ENCODE results near the gene ANO4.
"Not testable (repeated sequence)": the region's sequence is repeated elsewhere in the genome, so short reads cannot be mapped to it uniquely, and the experiment has no call there.

The ANO4 gene

GRCh38 chr12:100954118-100954517, 159.5 kb downstream of the ANO4 start:
- DNase-seq = no peak

- DNase-seq = no peak
These were observed 160.6 kb downstream of the ANO4 start for GRCh38 chr12:100955139-100955538.

GRCh38 chr12:100956311-100956852, 161.8 kb downstream of the ANO4 start:
- no peak for DNase-seq

- DNase-seq = no peak
These were observed 164.9 kb downstream of the ANO4 start for GRCh38 chr12:100959481-100959880.

GRCh38 chr12:100962086-100962712, 167.6 kb downstream of the ANO4 start:
- no peak for DNase-seq

- DNase-seq = no peak
These were observed 168.8 kb downstream of the ANO4 start for GRCh38 chr12:100963381-100963780.

- DNase-seq = no peak
These were observed 169.5 kb downstream of the ANO4 start for GRCh38 chr12:100964028-100964427.

GRCh38 chr12:100967189-100967588, 172.6 kb downstream of the ANO4 start:
- no peak for DNase-seq

- DNase-seq = no peak
These were observed 176.3 kb downstream of the ANO4 start for GRCh38 chr12:100970894-100971293.

GRCh38 chr12:100972121-100972520, 177.5 kb downstream of the ANO4 start:
- DNase-seq = no peak

GRCh38 chr12:100974341-100974740, 179.8 kb downstream of the ANO4 start:
- DNase-seq = no peak

- no peak for DNase-seq
These were observed 180.2 kb downstream of the ANO4 start for GRCh38 chr12:100974747-100975146.

GRCh38 chr12:100976735-100977134, 182.2 kb downstream of the ANO4 start:
- DNase-seq = no peak

- no peak for DNase-seq
These were observed 186.3 kb downstream of the ANO4 start for GRCh38 chr12:100980856-100981255.

GRCh38 chr12:100982511-100983183, 188.1 kb downstream of the ANO4 start:
- DNase-seq = no peak

GRCh38 chr12:100984796-100985195, 190.2 kb downstream of the ANO4 start:
- no peak for DNase-seq

- DNase-seq = no peak
These were observed 192.3 kb downstream of the ANO4 start for GRCh38 chr12:100986595-100987547.

GRCh38 chr12:100987552-100988521, 193.3 kb downstream of the ANO4 start:
- DNase-seq = peak; percentile 52

GRCh38 chr12:100989509-100989908, 194.9 kb downstream of the ANO4 start:
- DNase-seq = not testable (repeated sequence)

- DNase-seq = no peak
These were observed 196.5 kb downstream of the ANO4 start for GRCh38 chr12:100991102-100991501.

- no peak for DNase-seq
These were observed 197.6 kb downstream of the ANO4 start for GRCh38 chr12:100992194-100992593.

GRCh38 chr12:100993916-100994450, 199.4 kb downstream of the ANO4 start:
- DNase-seq = no peak

Measured in inflammatory macrophage treated with lipopolysaccharide for 4 hours (primary cell).